Prostate gland (tissue), 2 donors: Measurements from ENCODE around the gene SCMH1. TPM values are rescaled to one million over a fixed set of nuclear protein-coding genes. Genes with fewer than 3 reads are reported as not detected.

ENCODE experiments used
- DNase-seq: peaks from one replicate; pipeline ENCODE4 v3.0.0-alpha.2; 2019; ENCODE audit warnings: low spot score
- H3K27ac ChIP-seq, 2 donors: fragments of 200-600 bp; sonication (generic); 2 replicates each; pipeline ENCODE4 v1.5.1; 2017 to 2019
- H3K27me3 ChIP-seq: fragments of 200-600 bp; sonication (generic); replicated peaks from 2 replicates; pipeline ENCODE4 v1.5.1; 2019; ENCODE audit not compliant: insufficient read depth
- H3K36me3 ChIP-seq, 2 donors: fragments of 200-600 bp; sonication (generic); 1 replicate in 1 of 2; 2 replicates in 1 of 2; pipeline versions ENCODE4 v1.5.1 to v1.8.1; 2017 to 2019
- H3K4me1 ChIP-seq: fragments of 200-600 bp; sonication (generic); replicated peaks from 2 replicates; pipeline ENCODE4 v1.5.1; 2019
- H3K4me3 ChIP-seq, 2 donors: fragments of 200-600 bp; sonication (generic); 2 replicates each; pipeline ENCODE4 v1.5.1; 2017 to 2019
- H3K9me3 ChIP-seq: fragments of 200-600 bp; sonication (generic); 2 replicates; pipeline ENCODE4 v1.5.1; 2017
- POLR2A ChIP-seq: fragments of 450-650 bp; IDR thresholded peaks from one replicate; pipeline ENCODE4 v1.6.1; 2016; ENCODE audit warnings: antibody characterized with exemption, mild to moderate bottlenecking
- POLR2AphosphoS5 ChIP-seq: sonication (generic); formaldehyde crosslinking; IDR thresholded peaks from one replicate; pipeline ENCODE4 v1.6.1; 2017; ENCODE audit warnings: antibody characterized with exemption
- WGBS: methylation state at CpG from one replicate; pipeline ENCODE4 v1.1.5; 2018; 5-methylcytosine and 5-hydroxymethylcytosine counted together
- intact Hi-C: fragments of 100-400 bp; cut with DNase I; formaldehyde crosslinking; loops from one replicate; pipeline ENCODE4 v1.14.2; 2022
- total RNA-seq, 2 donors: library from RNA; depleted of rRNA; stranded (reverse); fragments of >200 nt; gene quantifications; one replicate each; pipeline ENCODE4 v1.1.0, GENCODE V29; 2016
- TF ChIP-seq, protein P1 (sequence below), 4 experiments: fragments of 200-600 bp in 2 of 4; fragments of 450-650 bp in 2 of 4; sonication (generic) in 2 of 4; IDR thresholded peaks; 1 replicate in 3 of 4; 2 replicates in 1 of 4; pipeline ENCODE4 v1.5.1; 2016 to 2019; ENCODE audit warnings: antibody characterized with exemption in 4 of 4, mild to moderate bottlenecking in 2 of 4, moderate library complexity in 2 of 4

Gene SCMH1
- total RNA-seq, 2 donors from 2014 or later: 49.0 to 62.7 TPM

DNA sequence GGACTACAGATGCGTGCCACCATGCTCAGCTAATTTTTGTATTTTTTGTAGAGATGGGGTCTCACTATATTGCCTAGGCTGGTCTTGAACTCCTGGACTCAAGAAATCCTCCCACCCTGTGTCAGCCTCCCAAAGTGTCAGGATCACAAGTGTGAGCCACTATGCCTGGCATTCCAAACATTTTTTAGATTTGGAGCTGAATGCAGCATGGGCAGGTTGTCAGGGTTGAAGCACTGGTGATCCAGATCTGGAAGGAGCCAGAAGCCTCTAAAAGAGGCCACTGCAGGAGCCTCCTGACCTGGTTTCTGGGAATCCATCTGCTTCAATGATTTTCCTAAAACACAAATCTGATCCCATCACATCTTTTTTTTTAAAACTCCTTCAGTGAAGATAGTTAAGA, 264.4 kb downstream of the SCMH1 start:
- Histone ChIP-seq H3K4me3 (no peak overlapping the region), H3K4me1 (no peaks in the 10 kb centered on the region), H3K27me3 (no peaks in the 10 kb centered on the region), H3K27ac (no peak overlapping the region), H3K36me3 (no peaks in the 10 kb centered on the region), H3K9me3 (no peaks in the 10 kb centered on the region)
- WGBS: 92% methylated on average over 1 of the region's 1 CpG
- TF ChIP-seq, protein P1, sequence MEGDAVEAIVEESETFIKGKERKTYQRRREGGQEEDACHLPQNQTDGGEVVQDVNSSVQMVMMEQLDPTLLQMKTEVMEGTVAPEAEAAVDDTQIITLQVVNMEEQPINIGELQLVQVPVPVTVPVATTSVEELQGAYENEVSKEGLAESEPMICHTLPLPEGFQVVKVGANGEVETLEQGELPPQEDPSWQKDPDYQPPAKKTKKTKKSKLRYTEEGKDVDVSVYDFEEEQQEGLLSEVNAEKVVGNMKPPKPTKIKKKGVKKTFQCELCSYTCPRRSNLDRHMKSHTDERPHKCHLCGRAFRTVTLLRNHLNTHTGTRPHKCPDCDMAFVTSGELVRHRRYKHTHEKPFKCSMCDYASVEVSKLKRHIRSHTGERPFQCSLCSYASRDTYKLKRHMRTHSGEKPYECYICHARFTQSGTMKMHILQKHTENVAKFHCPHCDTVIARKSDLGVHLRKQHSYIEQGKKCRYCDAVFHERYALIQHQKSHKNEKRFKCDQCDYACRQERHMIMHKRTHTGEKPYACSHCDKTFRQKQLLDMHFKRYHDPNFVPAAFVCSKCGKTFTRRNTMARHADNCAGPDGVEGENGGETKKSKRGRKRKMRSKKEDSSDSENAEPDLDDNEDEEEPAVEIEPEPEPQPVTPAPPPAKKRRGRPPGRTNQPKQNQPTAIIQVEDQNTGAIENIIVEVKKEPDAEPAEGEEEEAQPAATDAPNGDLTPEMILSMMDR (IDR thresholded peaks at IDR 0.05): no peak
- TF ChIP-seq POLR2AphosphoS5: no peak
- TF ChIP-seq POLR2A: no peak
- DNase-seq: no peak
- intact Hi-C loops: no loop called here

Other genes starting within 250 kb of the SCMH1 start
- 1 to 10 TPM; 2.4 to 5.8 TPM for gene SLFNL1, start 220.6 kb downstream of the SCMH1 start, total RNA-seq
- 1 to 10 TPM; 3.3 to 5.0 TPM for gene FOXO6, start 119.1 kb upstream of the SCMH1 start, total RNA-seq
- 10 to 100 TPM in 1 of 2 donors, 1 to 10 TPM in 1; 2.6 to 12.6 TPM for gene EDN2, start 242.4 kb upstream of the SCMH1 start, total RNA-seq